K562 (cell line): ENCODE results near the gene CTCFL. TPM values are rescaled to one million over a fixed set of nuclear protein-coding genes. Genes with fewer than 3 reads are reported as not detected.

Experiments
- ATAC-seq: fragments of 200-7000 bp; cut with Tn5 transposase; 3 replicates; pipeline ENCODE4 v1.9.1; 2020; ENCODE audit warnings: moderate library complexity
- BruUV-seq: library from RNA; stranded (reverse); fragments of 400-500 nt; replicated peaks from 2 replicates; lab custom pipeline; 2021; lab: Mats Ljungman, UMichigan
- CTCF ChIA-PET: fragments of 300-600 bp; formaldehyde crosslinking; extraction: SDS; loops from one replicate; lab custom pipeline; 2021; ENCODE audit warnings: low intra/inter-chr PET ratio; lab: Yijun Ruan, JAX
- POLR2A ChIA-PET: fragments of 300-600, 350-650 bp; sonication (Branson Sonifier 250); formaldehyde crosslinking; extraction: SDS; loops from one replicate; lab custom pipeline; 2021; ENCODE audit warnings: antibody characterized with exemption, inconsistent platforms; lab: Yijun Ruan, JAX
- DNase-seq, 4 experiments: peaks; one replicate each; pipeline versions ENCODE4 v3.0.0 to v3.0.0-alpha.2; 2011 to 2018; ENCODE audit warnings: low spot score in 3 of 4, mixed read lengths in 3 of 4; ENCODE audit errors: extremely low read depth in 1 of 4
- FAIRE-seq: peaks from 2 replicates; lab custom pipeline; 2011; peaks lifted over from hg19 to GRCh38; lab: Jason Lieb, UNC
- H2AFZ ChIP-seq: 2 replicates; pipeline ENCODE4 v1.6.0; 2011; ENCODE audit warnings: low read depth, low read length, control low read depth, inconsistent platforms
- H3K27ac ChIP-seq: fragments of 200-600 bp; 3 replicates; pipeline ENCODE4 v1.8.0; 2011; ENCODE audit warnings: low read depth, mild to moderate bottlenecking, control low read depth, inconsistent platforms, low read length, moderate library complexity, mixed read lengths; ENCODE audit errors: extremely low read depth
- H3K27me3 ChIP-seq, 2 experiments: fragments of 300-600 bp in 1 of 2; 2 replicates in 1 of 2; 3 replicates in 1 of 2; pipeline versions ENCODE4 v1.6.0 to v1.8.0; 2011; ENCODE audit warnings: inconsistent platforms in 2 of 2, low read length in 2 of 2, mild to moderate bottlenecking in 1 of 2, mixed read lengths in 1 of 2, moderate library complexity in 1 of 2; ENCODE audit not compliant: control insufficient read depth in 2 of 2, insufficient read depth in 2 of 2
- H3K36me3 ChIP-seq: fragments of 300-600 bp; 3 replicates; pipeline ENCODE4 v1.8.0; 2011; ENCODE audit warnings: mild to moderate bottlenecking, low read length, inconsistent platforms; ENCODE audit not compliant: control insufficient read depth, insufficient read depth
- H3K4me1 ChIP-seq, 2 experiments: fragments of 200-600 bp in 1 of 2; replicated peaks in 1 of 2; 2 replicates in 1 of 2; 3 replicates in 1 of 2; pipeline versions ENCODE4 v1.5.1 to v1.8.0; 2011; ENCODE audit warnings: inconsistent platforms in 2 of 2, low read length in 2 of 2, mild to moderate bottlenecking in 1 of 2, mixed read lengths in 1 of 2, moderate library complexity in 1 of 2; ENCODE audit not compliant: control insufficient read depth in 2 of 2, insufficient read depth in 2 of 2
- H3K4me2 ChIP-seq: 2 replicates; pipeline ENCODE4 v1.6.1; 2011; ENCODE audit warnings: low read length, control low read depth, inconsistent platforms, mixed read lengths; ENCODE audit not compliant: insufficient read depth
- H3K4me3 ChIP-seq: fragments of 200-600 bp; sonication (generic), shearing (Covaris generic); 2 replicates; pipeline ENCODE4 v1.5.1; 2016; ENCODE audit warnings: control low read depth, inconsistent platforms
- H3K79me2 ChIP-seq: fragments of 200-600 bp; 3 replicates; pipeline ENCODE4 v1.8.0; 2011; ENCODE audit warnings: low read length, inconsistent platforms; ENCODE audit not compliant: control insufficient read depth, insufficient read depth
- H3K9ac ChIP-seq, 2 experiments: 2 replicates each; pipeline versions ENCODE4 v1.6.0 to v1.6.1; 2011; ENCODE audit warnings: low read depth in 2 of 2, low read length in 2 of 2, control low read depth in 1 of 2, inconsistent platforms in 1 of 2, mild to moderate bottlenecking in 1 of 2, mixed read lengths in 1 of 2; ENCODE audit not compliant: insufficient read depth in 1 of 2
- H3K9me1 ChIP-seq: one replicate; pipeline ENCODE4 v1.6.0; 2011; ENCODE audit warnings: inconsistent platforms, mild to moderate bottlenecking, low read length, moderate library complexity; ENCODE audit not compliant: control insufficient read depth, insufficient read depth
- H3K9me3 ChIP-seq: replicated peaks from 2 replicates; pipeline ENCODE4 v1.5.1; 2011; ENCODE audit warnings: low read depth, low read length, inconsistent platforms; ENCODE audit not compliant: control insufficient read depth, insufficient read depth
- H4K20me1 ChIP-seq: replicated peaks from 2 replicates; pipeline ENCODE4 v1.6.1; 2011; ENCODE audit warnings: low read length, inconsistent platforms, mixed read lengths; ENCODE audit not compliant: control insufficient read depth, insufficient read depth
- L3MBTL2 ChIP-seq: fragments of 450-650 bp; IDR thresholded peaks from 2 replicates; pipeline ENCODE4 v1.6.1; 2016; ENCODE audit warnings: mild to moderate bottlenecking, moderate library complexity
- MBD2 ChIP-seq: sonication (generic); IDR thresholded peaks from 2 replicates; pipeline ENCODE4 v1.6.1; 2016; ENCODE audit warnings: low read depth, borderline replicate concordance
- NFYB ChIP-seq: IDR thresholded peaks from 2 replicates; pipeline ENCODE4 v1.6.1; 2011; ENCODE audit warnings: mild to moderate bottlenecking, moderate library complexity; ENCODE audit not compliant: insufficient read length; ENCODE audit errors: extremely low read depth
- NR2F6 ChIP-seq: fragments of 450-650 bp; formaldehyde crosslinking; IDR thresholded peaks from 2 replicates; pipeline ENCODE4 v1.4.0; 2020; ENCODE audit warnings: mild to moderate bottlenecking
- NRF1 ChIP-seq, 2 experiments: fragments of 450-650 bp; IDR thresholded peaks in 1 of 2; conservative IDR thresholded peaks in 1 of 2; 2 replicates each; pipeline ENCODE4 v1.6.1; 2014; ENCODE audit warnings: mild to moderate bottlenecking in 2 of 2
- POLR2A ChIP-seq: fragments of 450-650 bp; conservative IDR thresholded peaks from 2 replicates; pipeline ENCODE4 v1.6.1; 2016
- POLR2B ChIP-seq: fragments of 450-650 bp; IDR thresholded peaks from 2 replicates; pipeline ENCODE4 v1.6.1; 2018; ENCODE audit warnings: low read depth; ENCODE audit not compliant: partially characterized antibody
- PYGO2 ChIP-seq: fragments of 450-650 bp; IDR thresholded peaks from 2 replicates; pipeline ENCODE4 v1.6.1; 2016; ENCODE audit warnings: mild to moderate bottlenecking, missing genetic modification characterization, moderate library complexity, missing compliant biosample characterization
- TBP ChIP-seq: optimal IDR thresholded peaks from 2 replicates; pipeline ENCODE3; 2011; ENCODE audit warnings: low read depth, low read length, improper control_type of control experiment
- TRIM24 ChIP-seq, 2 experiments: fragments of 450-650 bp; IDR thresholded peaks; 2 replicates each; pipeline ENCODE4 v1.6.1; 2016
- USF2 ChIP-seq: sonication (generic); formaldehyde crosslinking; IDR thresholded peaks from 2 replicates; pipeline ENCODE4 v1.5.0; 2020; ENCODE audit warnings: missing genetic modification reagents
- ZBTB17 ChIP-seq: fragments of 450-650 bp; formaldehyde crosslinking; IDR thresholded peaks from 2 replicates; pipeline ENCODE4 v1.4.0; 2020; ENCODE audit warnings: mild to moderate bottlenecking
- ZC3H11A ChIP-seq: IDR thresholded peaks from 2 replicates; pipeline ENCODE4 v1.6.1; 2012; ENCODE audit warnings: low read depth, low read length, improper control_type of control experiment
- ZNF133 ChIP-seq: fragments of 250-450 bp; sonication (Bioruptor Pico); IDR thresholded peaks from 2 replicates; pipeline ENCODE4 v1.4.0; 2020; ENCODE audit warnings: mild to moderate bottlenecking
- ZNF23 ChIP-seq: fragments of 250-450 bp; sonication (Bioruptor Pico); IDR thresholded peaks from 2 replicates; pipeline ENCODE4 v1.4.0; 2020; ENCODE audit warnings: mild to moderate bottlenecking
- WGBS: fragments of 100-300 bp; shearing (Covaris generic); methylation state at CpG from one replicate; pipeline ENCODE4 v1.1.6; 2016; ENCODE audit warnings: low coverage, mixed read lengths; ENCODE audit not compliant: insufficient coverage; ENCODE audit errors: missing lambda C conversion rate; 5-methylcytosine and 5-hydroxymethylcytosine counted together
- in situ Hi-C: fragments of 300-500 bp; cut with MboI; formaldehyde crosslinking; loops from 4 replicates; pipeline ENCODE4 v1.15.0; 2018; ENCODE audit warnings: inconsistent platforms, mixed read lengths
- intact Hi-C: fragments of 100-400 bp; cut with micrococcal nuclease; formaldehyde crosslinking; loops from 2 replicates; pipeline ENCODE4 v1.14.2; 2022
- polyA plus RNA-seq, 8 experiments: library from polyadenylated mRNA; depleted of rRNA in 4 of 8; stranded (reverse) in 5 of 8; unstranded in 3 of 8; fragments of >200 nt; fragmentation: Nextera tagmentation in 2 of 8; fragmentation: Illumina TruSeq in 1 of 8; extraction: Ambion mirVana in 2 of 8; extraction: Trizol in 1 of 8; gene quantifications; 2 replicates each; pipeline versions ENCODE4 v1.2.1 to v1.2.3, GENCODE V29; 2011 to 2014; ENCODE audit warnings: inconsistent platforms in 1 of 8, missing spikeins in 1 of 8
- total RNA-seq, 7 experiments: library from RNA; depleted of rRNA in 6 of 7; stranded (reverse); fragments of >200 nt in 6 of 7; fragmentation: Illumina TruSeq in 2 of 7; extraction: Trizol in 2 of 7; gene quantifications; 2 replicates each; pipeline versions ENCODE4 v1.2.1 to v1.2.3, GENCODE V29; 2011 to 2021; ENCODE audit warnings: low replicate concordance in 1 of 7
- TF ChIP-seq, protein P1 (sequence below): fragments of 250-450 bp; sonication (Bioruptor Pico); IDR thresholded peaks from 2 replicates; pipeline ENCODE4 v1.8.0; 2022; ENCODE audit warnings: inconsistent platforms
- TF ChIP-seq, protein P2 (sequence below), 3 experiments: fragments of 200-800 bp in 1 of 3; sonication (Bioruptor generic) in 1 of 3; sonication (generic) in 1 of 3; formaldehyde crosslinking in 1 of 3; IDR thresholded peaks; 2 replicates each; pipeline versions ENCODE4 v1.6.1 to v1.8.0; 2016 to 2022; ENCODE audit warnings: mild to moderate bottlenecking in 2 of 3, missing compliant biosample characterization in 2 of 3, missing genetic modification characterization in 2 of 3, missing genetic modification reagents in 1 of 3
- TF ChIP-seq, protein P3 (sequence below): sonication (generic); formaldehyde crosslinking; IDR thresholded peaks from 2 replicates; pipeline ENCODE4 v1.8.1; 2023; ENCODE audit warnings: mild to moderate bottlenecking, missing genetic modification reagents, moderate library complexity

CTCFL gene
- total and polyA plus RNA-seq, 9 of the 15 experiments (the other 6 are each of a cell fraction or from before 2014, with no cell fraction given) = 42.4 to 188 (median 111) TPM

DNA sequence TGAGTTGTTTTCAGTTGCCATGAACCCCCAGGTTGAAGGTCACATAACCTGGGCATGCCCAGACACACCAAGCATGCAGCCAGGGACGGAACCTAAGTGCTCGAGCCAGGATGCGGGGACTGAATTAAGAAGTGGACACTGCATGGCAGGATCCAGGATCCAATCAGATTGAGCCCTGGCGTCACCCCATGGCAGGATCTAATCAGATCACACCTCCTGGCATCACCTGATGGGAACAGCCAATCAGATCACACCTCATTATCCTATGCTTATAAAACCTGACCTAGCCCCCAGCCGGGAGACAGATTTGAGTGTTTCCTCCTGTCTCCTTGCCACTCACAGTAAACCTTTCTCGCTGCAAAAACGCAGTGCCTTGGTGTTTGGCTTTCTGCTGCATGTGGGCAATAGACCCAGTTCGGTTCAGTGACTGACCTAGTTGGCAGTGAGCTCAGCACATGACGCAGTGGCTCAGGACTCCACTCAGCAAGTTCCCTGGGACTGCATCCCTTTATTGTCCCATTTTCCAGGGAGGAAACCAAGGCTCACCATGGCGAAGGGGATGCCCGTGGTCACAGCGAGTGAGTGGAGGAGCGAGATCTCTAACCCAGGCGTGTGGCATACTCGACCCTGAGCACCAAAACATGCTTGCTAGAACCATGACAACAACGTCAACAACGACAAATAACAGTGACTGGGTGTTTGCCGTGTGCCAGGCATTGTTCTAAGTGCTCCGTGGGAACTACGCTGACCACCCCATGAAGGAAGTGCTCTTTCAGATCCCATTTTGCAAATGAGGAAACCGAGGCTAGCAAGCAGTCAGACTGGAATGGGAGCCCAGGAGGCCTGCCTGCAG lies 67.5 kb downstream of the CTCFL start:
- Histone ChIP-seq H3K4me2 (no peak overlapping the region), H2AFZ (no peak overlapping the region), H4K20me1 (no peaks in the 10 kb centered on the region), H3K9me3 (peaks cover 5% of the 10 kb centered on the region; the same call in 1 of the 2 replicates), H3K4me3 (no peak overlapping the region), H3K4me1 (peaks cover 31 to 48% of the 10 kb centered on the region in 2 experiments), H3K27ac (no peak overlapping the region; the same call in 2 of the 3 replicates), H3K36me3 (no peaks in the 10 kb centered on the region; the same call in 2 of the 3 replicates), H3K79me2 (no peaks in the 10 kb centered on the region), H3K27me3 (no peaks in the 10 kb centered on the region), H3K9ac (no peak overlapping the region), H3K9me1 (no peaks in the 10 kb centered on the region)
- ChIA-PET CTCF (no interaction called here), POLR2A (interaction anchor here (0.6 to 1.4 kb wide), 6 partner anchors 8 to 50 kb away, joined by 3 to 4 read pairs (median 3); no protein-coding TSS in a partner anchor)
- in situ Hi-C loops = no loop called here
- peak in 2 of 4 experiments; percentile 43 to 52 for DNase-seq
- ATAC-seq = no peak
- intact Hi-C loops = no loop called here
- FAIRE-seq = no peak
- BruUV-seq = TSS peak; percentile 99
- 68% methylated on average over 21 of the region's 21 CpGs for WGBS
- TF ChIP-seq ZBTB17 (CRISPR knock-in tag) (no peak), NRF1 (conservative IDR thresholded peaks at IDR 0.05 in 1 of 2, IDR thresholded peaks at IDR 0.05 in 1 of 2) (peak; percentile 2 to 48; a peak in 2 of 4 replicates), L3MBTL2 (peak; percentile 36; the same call in 1 of the 2 replicates), USF2 (CRISPR knock-in tag) (peak; percentile 66), ZC3H11A (no peak), POLR2A (peak; percentile 74), TRIM24 (IDR thresholded peaks at IDR 0.05) (0 out of 4 replicates have a peak, but pooled peaks of 1 of the 2 experiments have one; percentile 14), PYGO2 (tag) (no peak), MBD2 (no peak), NFYB (peak; percentile 17), ZNF23 (CRISPR knock-in tag) (no peak), NR2F6 (CRISPR knock-in tag) (no peak), POLR2B (peak; percentile 23), TBP (peak; percentile 39), ZNF133 (CRISPR knock-in tag) (no peak)
- TF ChIP-seq, protein P1, sequence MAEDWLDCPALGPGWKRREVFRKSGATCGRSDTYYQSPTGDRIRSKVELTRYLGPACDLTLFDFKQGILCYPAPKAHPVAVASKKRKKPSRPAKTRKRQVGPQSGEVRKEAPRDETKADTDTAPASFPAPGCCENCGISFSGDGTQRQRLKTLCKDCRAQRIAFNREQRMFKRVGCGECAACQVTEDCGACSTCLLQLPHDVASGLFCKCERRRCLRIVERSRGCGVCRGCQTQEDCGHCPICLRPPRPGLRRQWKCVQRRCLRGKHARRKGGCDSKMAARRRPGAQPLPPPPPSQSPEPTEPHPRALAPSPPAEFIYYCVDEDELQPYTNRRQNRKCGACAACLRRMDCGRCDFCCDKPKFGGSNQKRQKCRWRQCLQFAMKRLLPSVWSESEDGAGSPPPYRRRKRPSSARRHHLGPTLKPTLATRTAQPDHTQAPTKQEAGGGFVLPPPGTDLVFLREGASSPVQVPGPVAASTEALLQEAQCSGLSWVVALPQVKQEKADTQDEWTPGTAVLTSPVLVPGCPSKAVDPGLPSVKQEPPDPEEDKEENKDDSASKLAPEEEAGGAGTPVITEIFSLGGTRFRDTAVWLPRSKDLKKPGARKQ (CRISPR knock-in tag) = no peak
- TF ChIP-seq, protein P2, sequence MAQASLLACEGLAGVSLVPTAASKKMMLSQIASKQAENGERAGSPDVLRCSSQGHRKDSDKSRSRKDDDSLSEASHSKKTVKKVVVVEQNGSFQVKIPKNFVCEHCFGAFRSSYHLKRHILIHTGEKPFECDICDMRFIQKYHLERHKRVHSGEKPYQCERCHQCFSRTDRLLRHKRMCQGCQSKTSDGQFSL (CRISPR knock-in tag; IDR thresholded peaks at IDR 0.05) = no peak
- TF ChIP-seq, protein P2 (tag; IDR thresholded peaks at IDR 0.05) = no peak
- TF ChIP-seq, protein P3, sequence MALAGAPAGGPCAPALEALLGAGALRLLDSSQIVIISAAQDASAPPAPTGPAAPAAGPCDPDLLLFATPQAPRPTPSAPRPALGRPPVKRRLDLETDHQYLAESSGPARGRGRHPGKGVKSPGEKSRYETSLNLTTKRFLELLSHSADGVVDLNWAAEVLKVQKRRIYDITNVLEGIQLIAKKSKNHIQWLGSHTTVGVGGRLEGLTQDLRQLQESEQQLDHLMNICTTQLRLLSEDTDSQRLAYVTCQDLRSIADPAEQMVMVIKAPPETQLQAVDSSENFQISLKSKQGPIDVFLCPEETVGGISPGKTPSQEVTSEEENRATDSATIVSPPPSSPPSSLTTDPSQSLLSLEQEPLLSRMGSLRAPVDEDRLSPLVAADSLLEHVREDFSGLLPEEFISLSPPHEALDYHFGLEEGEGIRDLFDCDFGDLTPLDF = no peak
